Measurements from ENCODE around the gene PCBP2.

PCBP2 gene

DNA sequence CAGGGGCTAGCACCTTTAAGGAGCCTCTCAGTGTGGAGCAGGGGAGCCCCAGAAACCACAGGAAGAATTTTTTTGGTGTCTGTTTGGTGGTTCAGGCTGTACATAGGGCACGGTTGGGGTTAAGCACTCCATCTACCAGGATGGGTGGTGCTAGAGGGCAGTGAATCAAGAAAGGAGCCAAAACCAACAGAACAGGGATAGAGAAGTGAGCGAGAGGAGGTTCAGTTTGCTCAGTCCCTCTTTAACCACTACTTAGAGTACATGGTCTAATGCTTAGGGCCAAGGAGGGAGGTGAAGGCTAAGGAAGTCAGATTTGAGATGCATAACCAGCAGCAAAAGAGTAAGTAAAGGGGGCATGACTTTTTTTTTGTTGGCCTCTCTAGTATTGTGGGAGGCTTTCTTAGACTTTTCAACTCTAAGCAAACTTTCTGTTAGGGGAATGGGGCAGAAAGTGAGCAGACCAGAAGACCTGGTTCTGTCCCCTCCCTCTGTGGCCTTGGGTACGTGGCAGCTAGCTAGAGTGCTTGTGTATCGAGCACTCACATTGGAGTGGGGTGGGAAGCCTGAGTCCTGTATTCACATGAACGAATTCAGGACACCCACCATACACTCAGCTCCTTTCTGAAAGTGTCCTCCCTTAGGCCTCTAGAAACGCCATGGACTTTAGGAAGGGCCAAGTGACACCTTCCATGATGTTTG, 62.0 kb downstream of the PCBP2 start:
- no peak for DNase-seq

DNA sequence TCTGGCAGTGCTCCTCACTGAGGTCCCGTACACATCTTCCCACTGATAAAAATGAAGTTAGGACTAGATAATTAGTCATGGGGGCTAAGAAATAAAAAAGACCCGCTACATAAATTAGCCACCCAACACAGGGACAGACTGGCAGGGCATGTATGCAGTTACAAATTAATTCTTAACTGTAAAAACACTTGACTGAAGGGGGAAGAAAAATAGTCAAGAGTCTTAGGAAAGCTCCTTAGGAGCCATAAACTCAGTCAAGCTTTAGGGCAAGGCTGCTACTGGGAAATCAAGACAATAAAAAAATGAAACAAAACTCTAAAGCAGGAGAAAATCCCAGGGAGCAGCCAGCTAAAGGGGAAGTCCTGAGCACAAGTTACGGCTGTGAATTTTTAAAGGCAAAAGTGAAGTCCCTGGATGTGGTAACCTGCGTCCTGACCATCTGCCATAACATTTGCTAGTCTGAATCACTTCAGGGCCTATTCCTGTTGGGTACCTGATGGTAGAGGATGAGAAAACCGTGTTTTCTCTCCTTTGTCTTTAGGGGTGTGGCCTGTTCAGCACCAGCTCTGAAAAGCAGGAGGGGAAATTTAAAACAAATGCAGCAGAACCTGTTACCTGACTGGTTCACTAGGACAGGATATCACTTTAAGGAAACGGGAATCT, 62.9 kb downstream of the PCBP2 start:
- DNase-seq = no peak

DNA sequence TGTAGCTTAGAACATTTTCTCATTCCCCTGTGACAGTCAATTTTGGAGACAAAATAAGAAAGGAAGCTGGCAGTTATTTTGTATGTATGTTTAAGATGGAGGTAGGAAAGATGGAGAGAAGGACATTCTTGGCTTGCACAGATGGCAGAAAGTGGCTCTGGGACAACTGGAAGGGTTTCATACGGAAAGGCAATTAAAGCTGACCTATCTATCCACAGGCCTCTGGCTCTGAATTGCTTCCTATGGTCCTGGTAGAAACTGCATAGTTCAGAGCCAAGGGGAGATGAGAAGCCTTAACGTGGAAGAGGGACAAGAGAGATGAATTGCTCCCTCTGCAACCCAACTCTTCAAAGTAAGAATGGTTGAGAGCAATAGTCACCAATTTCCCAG, 63.4 kb downstream of the PCBP2 start:
- DNase-seq = no peak

DNA sequence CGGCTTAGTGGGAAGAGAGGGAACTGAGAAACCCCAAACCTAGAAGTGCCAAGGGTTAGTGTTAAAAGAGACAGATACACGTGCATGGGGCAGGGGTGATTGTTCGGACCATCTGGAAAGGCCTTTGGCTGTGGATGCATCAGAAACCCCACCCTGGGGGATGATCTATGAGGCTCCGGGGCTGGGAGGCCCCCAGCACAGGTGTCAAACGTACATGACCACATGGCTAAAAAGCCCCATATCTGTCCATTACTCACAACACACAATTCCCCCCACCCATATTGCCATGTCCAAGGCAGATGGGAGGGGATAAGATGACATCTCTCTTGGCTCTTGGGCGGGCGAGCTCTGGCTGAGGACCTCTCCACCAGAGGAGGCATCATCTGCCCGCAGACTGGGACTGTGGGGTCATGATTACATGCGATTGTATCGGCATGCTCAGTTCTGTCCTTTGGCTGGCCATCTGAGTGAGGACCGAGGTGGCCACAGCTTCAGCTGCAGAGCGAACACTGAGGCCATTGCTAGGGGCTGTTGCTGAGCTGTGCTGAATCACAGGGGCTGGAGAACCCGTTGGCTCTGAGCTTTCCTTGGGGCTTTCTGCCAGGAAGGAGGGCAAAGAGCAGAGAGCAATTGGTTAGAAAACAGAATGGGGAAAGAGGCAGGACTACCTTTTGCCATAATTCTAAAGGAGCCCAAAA, 65.0 kb downstream of the PCBP2 start:
- DNase-seq = no peak

DNA sequence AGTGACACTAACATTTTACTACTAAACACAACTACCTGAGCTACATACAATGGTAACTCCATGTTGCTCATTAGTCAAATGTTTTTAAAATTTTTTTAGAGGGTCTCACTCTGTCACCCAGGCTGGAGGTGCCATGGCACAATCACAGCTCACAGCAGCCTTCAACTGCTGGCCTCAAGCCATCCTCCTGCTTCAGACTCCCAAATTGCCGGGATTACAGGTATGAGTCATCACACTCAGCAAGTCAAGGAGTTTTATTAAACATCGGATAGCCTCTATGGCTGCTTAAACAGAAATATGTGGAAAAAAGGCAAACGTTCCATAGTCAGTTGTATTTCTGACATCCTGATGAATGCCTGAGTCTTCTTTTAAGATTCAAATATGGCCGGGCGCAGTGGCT, 66.5 kb downstream of the PCBP2 start:
- no peak for DNase-seq

DNA sequence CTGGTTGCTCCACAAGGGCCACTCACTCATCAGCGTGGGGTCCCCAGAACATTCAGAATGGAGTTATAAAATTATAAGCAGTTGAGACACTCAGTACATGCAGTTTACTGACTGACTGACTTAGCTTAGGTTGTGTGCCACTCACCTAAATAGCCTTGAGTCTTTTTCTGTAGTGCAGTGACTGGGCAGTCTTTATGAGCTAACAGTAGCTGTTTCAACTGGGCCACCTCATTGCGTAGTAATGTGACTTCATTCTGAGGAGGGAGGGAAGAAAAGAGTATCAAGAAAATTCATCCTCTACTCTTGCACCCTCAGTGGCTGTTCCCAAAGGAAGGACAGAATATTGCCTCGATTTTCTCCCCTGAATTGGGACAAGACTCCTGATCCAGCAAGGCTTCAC, 71.2 kb downstream of the PCBP2 start:
- DNase-seq = no peak

DNA sequence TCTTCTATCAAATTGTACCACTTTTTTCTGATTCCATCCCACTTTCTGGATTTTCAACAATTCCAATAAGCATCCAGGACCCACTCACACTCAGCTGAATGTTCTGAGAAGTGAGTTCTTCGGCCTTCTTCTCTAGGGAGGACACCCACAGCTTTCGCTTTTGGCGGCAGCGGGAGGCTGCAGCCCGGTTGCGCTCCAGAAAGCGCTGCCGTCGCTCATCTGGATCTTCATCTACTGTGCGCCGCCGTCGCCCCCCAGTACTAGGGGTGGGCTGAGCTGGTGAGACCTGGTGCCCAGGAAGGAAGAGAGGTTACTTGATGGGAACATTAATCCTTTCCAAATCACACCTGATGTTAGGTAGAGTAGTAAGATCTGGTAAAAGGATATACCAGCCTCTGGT, 72.6 kb downstream of the PCBP2 start:
- DNase-seq = no peak

DNA sequence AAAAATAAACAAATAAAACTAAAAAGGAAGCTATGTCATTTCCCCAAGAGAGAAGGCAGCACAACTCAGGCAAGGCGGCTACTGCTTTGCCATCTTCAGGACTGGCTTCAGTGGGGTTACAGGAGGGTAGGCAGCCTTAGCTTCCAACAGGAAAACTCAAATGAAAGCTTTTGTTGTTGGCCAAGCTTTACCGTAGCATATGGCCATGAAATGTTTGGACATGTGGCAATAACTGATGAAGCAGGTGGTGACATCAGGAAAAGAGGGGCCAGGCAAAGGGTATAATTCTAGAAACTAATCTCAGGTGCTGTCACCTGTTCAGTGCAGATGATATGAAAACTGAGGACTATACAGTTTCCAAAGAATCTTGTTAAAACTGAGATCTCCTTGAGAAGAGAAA, 78.2 kb downstream of the PCBP2 start:
- DNase-seq = no peak
